Calu3 (cell line): ENCODE results near the gene MPP4. TPM values are rescaled to one million over a fixed set of nuclear protein-coding genes. Genes with fewer than 3 reads are reported as not detected.

Source experiments
- BruUV-seq: library from RNA; stranded (reverse); fragments of 400-500 nt; replicated peaks from 2 replicates; lab custom pipeline; 2021; lab: Mats Ljungman, UMichigan
- CTCF ChIA-PET: fragments of 300-600 bp; sonication (Branson Sonifier 250); formaldehyde crosslinking; loops from one replicate; lab custom pipeline; 2022; ENCODE audit warnings: antibody characterized with exemption; lab: Charles Lee
- DNase-seq: peaks from one replicate; pipeline ENCODE4 v3.0.0; 2022
- H3K27ac Mint-ChIP-seq: one replicate; pipeline ENCODE4 v1.8.0; 2022; ENCODE audit warnings: mixed read lengths; ENCODE audit not compliant: unreplicated experiment
- H3K27me3 Mint-ChIP-seq: one replicate; pipeline ENCODE4 v1.8.0; 2022; ENCODE audit warnings: mixed read lengths; ENCODE audit not compliant: unreplicated experiment
- H3K36me3 Mint-ChIP-seq: one replicate; pipeline ENCODE4 v1.8.0; 2022; ENCODE audit warnings: mild to moderate bottlenecking, moderate library complexity, mixed read lengths; ENCODE audit not compliant: insufficient read depth, unreplicated experiment
- H3K4me1 Mint-ChIP-seq: one replicate; pipeline ENCODE4 v1.8.0; 2022; ENCODE audit warnings: mild to moderate bottlenecking, low read depth, mixed read lengths; ENCODE audit not compliant: unreplicated experiment
- H3K4me3 Mint-ChIP-seq: one replicate; pipeline ENCODE4 v1.8.0; 2022; ENCODE audit warnings: mild to moderate bottlenecking, low read depth, moderate library complexity, mixed read lengths; ENCODE audit not compliant: unreplicated experiment
- H3K9me3 Mint-ChIP-seq: one replicate; pipeline ENCODE4 v1.8.0; 2022; ENCODE audit warnings: low read depth, mixed read lengths; ENCODE audit not compliant: unreplicated experiment
- intact Hi-C: fragments of 100-400 bp; cut with micrococcal nuclease; formaldehyde crosslinking; loops from one replicate; pipeline ENCODE4 v1.10.0; 2022; ENCODE audit not compliant: unreplicated experiment
- total RNA-seq: library from RNA; stranded (reverse); gene quantifications from 2 replicates; pipeline ENCODE4 v1.2.3, GENCODE V29; 2022
- TF ChIP-seq, protein P1 (sequence below): fragments of 200-600 bp; IDR thresholded peaks from one replicate; pipeline ENCODE4 v1.8.0; 2022; ENCODE audit warnings: antibody characterized with exemption; ENCODE audit not compliant: unreplicated experiment

The MPP4 gene
- total RNA-seq, 1 experiment from 2014 or later, result not detected

DNA sequence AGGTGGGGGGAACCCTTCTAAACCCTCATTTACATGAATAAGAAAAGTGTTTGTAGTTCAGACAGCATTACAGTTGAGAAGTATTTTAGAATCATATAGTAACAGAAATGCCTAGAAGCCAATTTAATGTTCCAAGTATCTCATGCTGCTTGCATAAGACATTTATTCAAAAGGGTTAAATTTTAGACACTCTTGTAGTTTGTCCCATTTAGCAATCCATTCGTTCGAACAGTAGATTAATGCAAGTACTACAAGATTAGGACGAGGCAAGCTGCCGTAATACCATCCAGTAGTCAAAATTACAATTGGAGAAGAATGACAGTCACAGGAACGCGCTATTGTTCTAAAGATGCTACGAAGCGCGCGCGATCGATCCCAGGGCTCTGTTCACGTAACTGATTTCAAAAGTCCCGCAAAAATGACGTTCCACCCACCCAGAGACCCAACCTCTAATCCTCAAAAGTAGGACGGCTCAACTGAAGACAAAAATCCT lies 56.3 kb downstream of the MPP4 start:
- peak overlapping the region; percentile 96 for H3K27ac Mint-ChIP-seq
- peaks cover 23% of the 10 kb centered on the region for H3K4me1 Mint-ChIP-seq
- CTCF ChIA-PET, result no interaction called here
- H3K4me3 Mint-ChIP-seq, result peak overlapping the region; percentile 95
- intact Hi-C loops, result loop anchor here (10.0 kb wide), 1 partner anchor 407 kb away; no protein-coding TSS in a partner anchor
- H3K27me3 Mint-ChIP-seq, result no peaks in the 10 kb centered on the region
- BruUV-seq, result TSS peak; percentile 69
- H3K9me3 Mint-ChIP-seq, result no peaks in the 10 kb centered on the region
- TF ChIP-seq, protein P1, sequence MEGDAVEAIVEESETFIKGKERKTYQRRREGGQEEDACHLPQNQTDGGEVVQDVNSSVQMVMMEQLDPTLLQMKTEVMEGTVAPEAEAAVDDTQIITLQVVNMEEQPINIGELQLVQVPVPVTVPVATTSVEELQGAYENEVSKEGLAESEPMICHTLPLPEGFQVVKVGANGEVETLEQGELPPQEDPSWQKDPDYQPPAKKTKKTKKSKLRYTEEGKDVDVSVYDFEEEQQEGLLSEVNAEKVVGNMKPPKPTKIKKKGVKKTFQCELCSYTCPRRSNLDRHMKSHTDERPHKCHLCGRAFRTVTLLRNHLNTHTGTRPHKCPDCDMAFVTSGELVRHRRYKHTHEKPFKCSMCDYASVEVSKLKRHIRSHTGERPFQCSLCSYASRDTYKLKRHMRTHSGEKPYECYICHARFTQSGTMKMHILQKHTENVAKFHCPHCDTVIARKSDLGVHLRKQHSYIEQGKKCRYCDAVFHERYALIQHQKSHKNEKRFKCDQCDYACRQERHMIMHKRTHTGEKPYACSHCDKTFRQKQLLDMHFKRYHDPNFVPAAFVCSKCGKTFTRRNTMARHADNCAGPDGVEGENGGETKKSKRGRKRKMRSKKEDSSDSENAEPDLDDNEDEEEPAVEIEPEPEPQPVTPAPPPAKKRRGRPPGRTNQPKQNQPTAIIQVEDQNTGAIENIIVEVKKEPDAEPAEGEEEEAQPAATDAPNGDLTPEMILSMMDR, result no peak
- peaks cover 28% of the 10 kb centered on the region for H3K36me3 Mint-ChIP-seq
- no peak for DNase-seq

DNA sequence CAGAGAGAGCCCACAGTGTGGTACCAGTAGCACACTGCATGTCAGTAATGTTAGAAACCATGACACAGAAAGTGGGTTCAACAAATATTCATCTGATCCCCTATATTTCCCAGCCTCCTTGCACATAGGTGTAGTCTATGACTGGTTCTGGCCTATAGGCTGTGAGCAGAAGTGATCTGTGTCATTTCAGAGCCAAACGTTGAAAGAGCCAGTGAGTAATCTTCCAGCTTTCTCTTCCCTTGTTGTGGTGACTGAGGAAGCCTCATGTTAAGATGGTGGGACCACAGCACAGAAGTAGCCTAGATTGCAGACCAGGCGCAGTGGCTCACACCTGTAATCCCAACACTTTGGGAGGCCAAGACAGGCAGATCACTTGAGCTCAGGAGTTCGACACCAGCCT lies 59.2 kb downstream of the MPP4 start:
- H3K4me3 Mint-ChIP-seq, result no peak overlapping the region
- no peak for DNase-seq
- CTCF ChIA-PET, result no interaction called here
- H3K9me3 Mint-ChIP-seq, result no peaks in the 10 kb centered on the region
- H3K4me1 Mint-ChIP-seq, result peaks cover 19% of the 10 kb centered on the region
- H3K36me3 Mint-ChIP-seq, result peaks cover 27% of the 10 kb centered on the region
- intact Hi-C loops, result no loop called here
- TF ChIP-seq, protein P1, result no peak
- BruUV-seq, result no TSS peak
- H3K27me3 Mint-ChIP-seq, result no peaks in the 10 kb centered on the region
- no peak overlapping the region for H3K27ac Mint-ChIP-seq

DNA sequence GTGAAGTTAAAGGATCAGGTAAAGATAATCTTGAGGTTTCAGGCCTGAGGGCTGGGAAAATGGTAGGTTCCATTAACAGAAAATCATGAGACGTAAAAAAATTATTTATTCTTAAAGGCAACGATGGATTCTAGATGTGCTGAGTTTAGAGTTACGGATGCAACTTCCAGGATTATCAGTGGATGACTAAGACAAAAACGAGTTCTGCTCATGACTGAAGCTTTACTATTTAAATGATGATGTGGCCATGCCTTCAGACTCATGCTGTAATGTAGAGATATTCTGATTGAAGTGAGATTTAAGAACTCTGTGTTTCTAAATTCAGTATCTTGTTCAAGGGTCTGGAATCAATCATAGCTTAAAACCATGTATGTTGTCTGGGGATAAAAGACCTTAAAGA lies 60.1 kb downstream of the MPP4 start:
- BruUV-seq, result no TSS peak
- H3K9me3 Mint-ChIP-seq, result no peaks in the 10 kb centered on the region
- H3K27ac Mint-ChIP-seq, result no peak overlapping the region
- H3K36me3 Mint-ChIP-seq, result peaks cover 18% of the 10 kb centered on the region
- TF ChIP-seq, protein P1, result no peak
- intact Hi-C loops, result no loop called here
- H3K4me3 Mint-ChIP-seq, result no peak overlapping the region
- CTCF ChIA-PET, result no interaction called here
- H3K4me1 Mint-ChIP-seq, result peaks cover 10% of the 10 kb centered on the region
- H3K27me3 Mint-ChIP-seq, result no peaks in the 10 kb centered on the region
- no peak for DNase-seq

DNA sequence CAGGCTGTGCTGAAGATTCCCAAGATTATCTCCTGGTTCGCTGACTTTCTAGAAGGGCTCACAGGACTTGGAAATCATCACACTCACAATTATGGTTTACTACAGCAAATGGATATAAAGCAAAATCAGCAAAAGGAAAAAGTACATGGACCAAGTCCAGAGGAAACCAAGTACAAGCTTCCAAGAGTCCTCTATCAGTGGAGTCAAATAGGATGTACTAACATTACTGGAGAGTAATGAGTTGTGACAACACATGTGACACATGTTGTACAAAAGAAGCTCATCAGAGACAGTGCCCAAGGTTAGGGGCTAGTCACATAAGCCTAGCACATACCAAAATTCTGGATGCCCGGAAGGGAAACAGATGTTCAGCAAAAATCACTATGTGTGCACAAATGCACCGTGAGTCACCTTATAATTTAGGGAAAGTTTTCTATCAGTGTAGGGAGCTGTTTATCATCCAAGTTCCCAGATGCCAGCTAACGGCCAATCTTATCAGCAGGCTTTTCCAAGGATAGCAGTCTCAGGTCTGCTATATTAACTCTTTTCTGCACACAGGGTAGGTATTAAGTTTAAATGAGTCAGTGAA lies 64.7 kb downstream of the MPP4 start:
- Mint-ChIP-seq H3K4me1 (no peaks in the 10 kb centered on the region), H3K36me3 (no peaks in the 10 kb centered on the region), H3K27ac (no peak overlapping the region), H3K9me3 (no peaks in the 10 kb centered on the region), H3K4me3 (no peak overlapping the region), H3K27me3 (no peaks in the 10 kb centered on the region)
- DNase-seq, result no peak
- intact Hi-C loops, result no loop called here
- CTCF ChIA-PET, result no interaction called here
- no TSS peak for BruUV-seq
- TF ChIP-seq, protein P1, result no peak
